Measurements from ENCODE around the gene SOST.
"Not testable (repeated sequence)": the region's sequence is repeated elsewhere in the genome, so short reads cannot be mapped to it uniquely, and the experiment has no call there.

SOST gene

GRCh38 chr17:43758497-43759174 lies at the start of gene SOST:
TSS of gene SOST (minus strand) at chr17:43758791. CDS start at chr17:43758741, 50 bp downstream.
- no peak for DNase-seq (ENCODE audit: low read depth)

GRCh38 chr17:43808076-43808475 lies 49.5 kb upstream of the SOST start:
- no peak for DNase-seq (ENCODE audit: low read depth)

GRCh38 chr17:43805117-43805516 lies 46.5 kb upstream of the SOST start:
- no peak for DNase-seq (ENCODE audit: low read depth)

DNA sequence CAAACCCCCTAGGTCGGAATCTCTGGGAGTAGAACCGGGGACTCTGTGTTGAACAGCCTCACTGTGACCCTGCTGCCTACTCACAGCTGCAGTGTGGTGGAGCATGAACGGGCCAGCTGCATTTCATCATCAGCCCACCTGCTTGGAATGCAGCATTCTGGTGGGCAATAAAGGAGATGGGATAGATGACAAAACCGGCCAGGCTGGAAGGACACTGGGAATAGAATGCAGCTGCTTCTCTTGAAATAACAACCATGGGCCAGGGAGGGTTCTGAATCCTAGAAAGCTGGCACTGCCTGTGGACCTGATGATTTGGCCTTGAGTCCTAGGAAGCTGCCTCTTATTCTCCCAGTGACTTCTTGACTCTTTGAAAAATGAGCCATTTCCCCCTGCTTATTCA lies 45.2 kb upstream of the SOST start:
- DNase-seq (ENCODE audit: low read depth): no peak

- DNase-seq (ENCODE audit: low read depth): no peak
Measured at GRCh38 chr17:43801844-43802243, 43.3 kb upstream of the SOST start.

- no peak for DNase-seq (ENCODE audit: low read depth)
Measured at GRCh38 chr17:43800736-43801135, 42.1 kb upstream of the SOST start.

- no peak for DNase-seq (ENCODE audit: low read depth)
Measured at GRCh38 chr17:43799047-43799446, 40.5 kb upstream of the SOST start.

DNA sequence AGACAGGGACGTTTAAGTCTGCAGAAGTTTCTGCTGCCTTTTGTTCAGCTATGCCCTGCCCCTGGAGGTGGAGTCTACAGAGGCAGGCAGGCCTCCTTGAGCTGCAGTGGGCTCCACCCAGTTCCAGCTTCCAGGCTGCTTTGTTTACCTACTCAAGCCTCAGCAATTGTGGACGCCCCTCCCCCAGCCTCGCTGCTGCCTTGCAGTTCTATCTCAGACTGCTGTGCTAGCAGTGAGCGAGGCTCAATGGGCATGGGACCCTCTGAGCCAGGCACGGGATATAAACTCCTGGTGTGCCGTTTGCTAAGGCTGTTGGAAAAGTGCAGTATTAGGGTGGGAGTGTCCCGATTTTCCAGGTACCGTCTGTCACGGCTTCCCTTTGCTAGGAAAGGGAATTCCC lies 39.4 kb upstream of the SOST start:
- not testable (repeated sequence) for DNase-seq (ENCODE audit: low read depth)

DNA sequence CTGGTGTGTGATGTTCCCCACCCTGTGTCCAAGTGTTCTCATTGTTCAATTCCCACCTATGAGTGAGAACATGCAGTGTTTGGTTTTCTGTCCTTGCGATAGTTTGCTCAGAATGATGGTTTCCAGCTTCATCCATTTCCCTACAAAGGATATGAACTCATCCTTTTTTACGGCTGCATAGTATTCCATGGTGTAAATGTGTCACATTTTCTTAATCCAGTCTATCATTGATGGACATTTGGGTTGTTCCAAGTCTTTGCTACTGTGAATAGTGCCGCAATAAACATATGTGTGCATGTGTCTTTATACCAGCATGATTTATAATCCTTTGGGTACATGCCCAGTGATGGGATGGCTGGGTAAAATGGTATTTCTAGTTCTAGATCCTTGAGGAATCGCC lies 34.1 kb upstream of the SOST start:
- not testable (repeated sequence) for DNase-seq (ENCODE audit: low read depth)

DNA sequence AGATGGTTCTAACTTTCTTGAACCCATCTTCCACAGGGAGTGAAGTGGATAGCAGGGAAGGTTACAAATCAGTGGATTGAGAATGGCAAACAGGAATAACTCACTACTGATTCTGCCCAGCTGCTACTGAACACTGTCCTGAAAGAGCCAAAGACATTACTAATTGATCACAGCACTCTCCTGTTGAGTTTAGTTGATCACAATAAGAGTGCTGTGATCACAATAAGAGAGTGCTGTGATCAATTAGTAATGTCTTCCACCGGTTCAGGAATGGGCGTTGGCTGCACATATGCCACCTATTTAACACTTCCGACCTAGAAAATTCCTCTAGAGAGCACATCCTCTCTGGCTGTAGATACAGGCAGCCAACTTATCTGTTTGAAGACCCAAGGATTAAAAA lies 33.0 kb upstream of the SOST start:
- DNase-seq (ENCODE audit: low read depth): peak; percentile 10

GRCh38 chr17:43790311-43790940 lies 31.8 kb upstream of the SOST start:
- DNase-seq (ENCODE audit: low read depth): no peak

DNA sequence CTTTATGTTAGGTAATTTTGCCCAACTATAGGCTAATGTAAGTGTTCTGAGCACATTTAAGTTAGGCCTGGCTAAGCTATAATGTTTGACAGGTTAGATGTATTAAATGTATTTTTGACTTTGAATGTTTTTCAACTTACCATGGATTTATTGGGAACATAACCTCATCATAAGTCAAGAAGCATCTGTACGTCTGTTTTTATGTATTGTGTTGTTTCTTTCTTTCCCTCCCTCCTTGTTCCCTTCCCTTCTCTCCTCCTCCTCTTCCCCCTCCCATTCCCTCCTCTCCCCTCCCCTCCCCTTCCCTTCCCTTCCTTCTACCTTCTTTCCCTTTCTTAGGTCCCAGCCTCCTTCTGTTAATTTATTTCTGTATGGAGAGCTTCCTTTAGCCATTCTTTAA lies 30.9 kb upstream of the SOST start:
- DNase-seq (ENCODE audit: low read depth): no peak

GRCh38 chr17:43788540-43788939 lies 29.9 kb upstream of the SOST start:
- DNase-seq (ENCODE audit: low read depth): no peak

GRCh38 chr17:43787728-43788127 lies 29.1 kb upstream of the SOST start:
- DNase-seq (ENCODE audit: low read depth): no peak

GRCh38 chr17:43784628-43785101 lies 26.1 kb upstream of the SOST start:
- DNase-seq (ENCODE audit: low read depth): peak; percentile 66

DNA sequence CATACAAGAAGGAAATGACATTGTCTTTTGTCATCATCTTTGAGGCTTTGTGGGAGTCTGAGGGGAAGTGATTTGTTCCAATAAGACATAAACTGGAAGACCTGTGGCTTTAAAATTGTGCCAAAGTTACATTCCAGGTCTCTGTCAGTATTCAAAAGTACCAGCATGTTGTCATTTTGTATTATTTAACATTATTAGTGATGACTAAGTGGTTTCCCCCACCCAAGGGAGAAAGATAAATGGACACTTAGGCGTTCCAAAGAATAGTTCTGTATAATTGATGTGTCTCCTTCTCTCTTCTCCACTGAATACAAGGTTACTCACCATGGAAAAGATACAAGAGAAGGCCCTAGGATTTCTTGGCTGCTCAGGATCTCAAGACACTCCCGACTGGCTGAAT lies 25.5 kb upstream of the SOST start:
- DNase-seq (ENCODE audit: low read depth): peak; percentile 46

DNA sequence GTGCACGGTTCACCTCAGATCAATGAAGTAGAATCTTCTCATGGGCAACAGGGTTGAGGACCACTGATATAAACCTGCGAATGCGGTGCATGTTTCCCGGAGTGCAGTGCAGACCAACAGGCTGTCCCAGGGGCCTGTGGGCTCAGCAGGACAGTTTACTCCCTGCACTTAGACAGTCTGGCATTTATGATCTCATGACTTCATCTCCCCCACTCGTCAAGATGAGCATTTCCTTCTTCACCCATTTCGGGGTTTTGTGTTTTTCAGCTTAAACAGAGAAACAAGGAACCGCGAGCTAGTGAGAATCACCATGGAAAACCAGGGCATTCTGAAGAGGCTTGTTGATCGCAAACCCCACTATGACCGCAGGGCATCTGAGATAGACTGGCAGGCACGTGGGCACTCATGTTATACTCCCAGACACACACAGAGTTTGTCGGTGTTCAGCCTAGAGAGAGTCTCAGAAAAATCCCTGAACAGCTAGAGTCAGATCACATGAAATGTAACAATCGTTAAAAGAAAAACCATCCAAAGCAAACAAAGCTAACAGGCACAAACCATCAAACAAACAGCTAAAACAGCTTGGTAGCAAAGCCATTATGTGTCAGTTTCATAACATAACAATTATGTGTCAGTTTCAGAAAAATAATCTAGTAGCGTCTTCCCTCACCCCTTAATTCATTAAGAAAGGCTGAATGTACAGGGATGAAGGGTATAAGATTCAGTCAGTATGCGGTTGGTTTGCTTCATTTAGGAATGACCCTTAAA lies 24.5 kb upstream of the SOST start:
- DNase-seq (ENCODE audit: low read depth): no peak

GRCh38 chr17:43780135-43780534 lies 21.5 kb upstream of the SOST start, which contains the start of gene CFAP97D1:
TSS of gene CFAP97D1 (plus strand) at chr17:43780435. CDS start at chr17:43780463, 28 bp downstream.
- no peak for DNase-seq (ENCODE audit: low read depth)

DNA sequence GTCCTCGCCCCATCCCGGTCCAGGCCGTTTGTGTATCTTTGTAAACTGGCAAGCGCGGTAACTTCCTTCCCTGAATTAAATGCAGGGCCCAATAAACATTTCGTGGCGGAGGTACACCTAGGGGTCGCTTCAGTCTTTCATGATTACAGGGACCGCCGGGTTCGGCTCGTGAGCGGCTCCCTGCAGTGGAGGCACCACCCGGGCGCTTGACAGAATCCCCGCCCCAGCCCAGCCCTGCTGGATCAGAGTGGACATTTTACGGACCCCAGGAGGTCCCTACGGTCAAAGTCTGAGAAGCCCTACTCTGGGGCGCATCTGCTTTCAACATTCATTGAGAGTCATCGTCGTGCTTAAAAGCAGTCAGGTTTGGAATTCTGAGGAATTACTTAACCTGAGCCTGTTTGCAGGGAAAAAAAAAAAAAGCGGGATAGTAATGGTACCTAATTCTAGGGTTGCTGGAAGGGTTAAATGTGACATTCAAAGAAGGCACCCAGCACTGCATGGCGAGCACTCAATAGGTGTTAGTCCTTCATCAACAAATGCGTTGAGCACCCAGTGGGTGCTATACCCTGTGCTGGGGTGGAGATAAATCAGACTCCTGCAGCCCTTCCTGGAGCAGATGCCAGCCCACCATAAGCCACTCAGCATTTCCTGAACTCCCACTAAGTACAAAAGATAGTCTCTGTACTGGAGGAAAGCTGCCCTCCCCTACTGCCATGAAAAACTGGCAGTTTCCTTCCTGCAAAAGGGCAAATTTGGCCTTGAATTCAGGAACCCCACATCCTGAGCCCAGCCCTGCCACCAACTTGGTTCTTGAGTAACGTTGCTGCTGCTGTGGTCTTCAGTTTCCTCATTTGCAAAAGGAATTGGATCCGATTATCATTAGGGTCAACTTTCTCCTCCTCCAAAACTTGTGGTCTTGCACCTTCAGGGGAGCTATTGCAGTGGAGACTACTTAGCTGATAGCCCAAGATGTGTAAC lies 20.8 kb upstream of the SOST start:
- DNase-seq (ENCODE audit: low read depth): no peak

DNA sequence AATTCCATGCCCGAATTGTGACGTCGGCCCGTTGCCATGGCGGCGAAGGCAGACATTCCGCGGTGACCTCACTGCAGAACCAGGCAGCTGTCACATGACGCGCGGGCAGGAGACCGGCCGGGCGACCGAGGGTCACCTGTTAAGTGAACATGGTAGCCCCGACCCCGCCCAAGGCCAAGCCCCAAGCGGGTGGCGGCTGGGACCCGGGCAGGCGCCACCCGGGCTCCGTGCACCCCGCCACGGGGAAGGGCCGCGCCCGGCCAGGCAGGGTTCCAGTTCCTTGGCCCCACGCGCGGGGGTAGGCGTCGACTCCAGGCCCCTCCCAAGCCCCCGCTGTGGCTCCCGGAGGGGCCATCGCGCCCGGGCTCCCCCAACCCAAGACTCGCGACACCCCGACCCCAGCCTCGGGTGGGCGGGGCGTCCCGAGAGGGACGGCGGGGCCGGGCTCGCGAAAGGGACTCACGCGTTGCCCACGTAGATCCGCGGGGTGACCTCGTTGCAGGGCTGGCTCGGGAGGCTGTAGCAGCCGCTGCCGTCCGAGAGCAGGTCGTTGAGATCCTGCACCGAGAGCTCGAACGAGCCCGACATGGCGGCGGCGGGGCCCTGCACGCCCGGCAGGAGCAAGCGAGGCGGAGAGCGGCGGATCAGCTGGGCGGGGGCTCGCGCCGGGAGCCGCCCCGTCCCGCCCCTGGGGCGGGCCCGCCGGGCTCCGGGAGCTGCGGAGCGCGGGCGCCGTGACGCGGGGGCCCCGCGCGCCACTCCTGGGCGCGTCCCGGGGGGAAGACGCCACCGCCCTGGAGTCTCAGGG lies 19.9 kb upstream of the SOST start, which contains the start of gene DUSP3:
TSS of gene DUSP3 (minus strand) at position 641 of the 808 bp plus-strand sequence. CDS start at position 588, 53 bp downstream.
- DNase-seq (ENCODE audit: low read depth): peak; percentile 83

Measured in GM04504 (cell line).